Middle frontal gyrus (tissue), 1 donor: ENCODE results near the gene POTEI.
"Not testable (repeated sequence)": the region's sequence is repeated elsewhere in the genome, so short reads cannot be mapped to it uniquely, and the experiment has no call there.

Experiments used
- DNase-seq: peaks from one replicate; pipeline ENCODE4 v3.0.0-alpha.2; 2015; ENCODE audit warnings: low spot score; ENCODE audit errors: extremely low spot score

Gene POTEI

DNA sequence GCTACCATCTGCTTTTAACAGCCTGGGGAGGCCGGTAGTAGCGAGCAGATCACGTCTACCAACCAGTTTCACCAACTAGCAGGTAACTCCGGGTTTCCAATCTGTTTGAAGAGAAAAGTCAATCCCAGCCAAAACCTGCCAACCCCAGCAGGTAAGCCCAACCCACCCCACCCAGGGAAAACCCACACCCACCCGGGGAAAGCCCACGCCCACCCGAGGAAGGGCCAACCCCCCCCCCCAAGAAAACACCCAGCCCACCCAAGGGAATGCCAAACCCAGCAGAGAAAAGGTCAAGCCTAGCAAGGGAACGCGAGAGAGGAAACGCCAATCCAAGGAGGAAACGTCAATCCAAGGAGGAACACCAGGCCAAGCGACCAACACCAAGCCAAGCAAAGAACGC is at the start of gene POTEI:
Gene POTEI, minus strand, starts transcription at position 101 of the 400 bp plus-strand sequence. Its CDS starts 93 bp downstream, at position 8.
- DNase-seq = not testable (repeated sequence)

DNA sequence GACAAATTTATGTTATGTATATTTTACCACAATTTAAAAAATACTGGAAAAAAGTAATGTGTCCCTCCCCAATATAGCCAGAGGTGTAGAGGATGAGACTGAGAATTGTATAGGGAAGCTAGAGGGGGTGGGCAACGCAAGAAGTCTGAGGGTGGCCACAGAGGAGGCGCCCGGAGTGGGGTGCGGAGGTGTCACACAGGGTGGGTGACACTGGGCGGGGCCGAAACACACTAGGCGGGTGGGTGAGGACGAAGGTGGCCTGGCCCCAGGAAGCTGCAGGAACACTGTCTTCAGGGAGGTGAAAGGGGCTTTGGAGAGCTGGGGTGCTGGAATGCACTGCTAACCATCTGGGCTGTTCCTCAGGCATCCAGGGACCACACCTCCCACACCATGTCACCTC is 47.3 kb upstream of the POTEI start:
- not testable (repeated sequence) for DNase-seq

DNA sequence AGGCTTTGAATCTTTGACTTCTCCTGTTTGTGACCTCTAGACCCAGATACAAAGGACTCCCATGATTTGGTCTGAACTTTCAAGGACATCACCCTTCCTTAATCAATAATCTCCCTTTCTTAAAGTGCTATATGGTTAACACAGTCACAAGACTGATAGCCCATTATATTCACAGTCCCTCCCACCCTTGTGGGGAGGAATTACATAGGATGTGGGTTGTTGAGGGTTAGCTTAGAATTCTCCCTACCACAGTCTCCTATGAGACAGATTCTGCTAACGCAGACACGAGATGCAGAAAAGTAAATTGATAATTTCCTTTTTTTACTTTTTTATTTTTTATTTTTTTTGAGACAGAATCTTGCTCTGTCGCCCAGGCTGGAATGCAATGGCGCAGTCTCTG is 45.0 kb upstream of the POTEI start:
- DNase-seq = not testable (repeated sequence)

GRCh38 chr2:130549475-130549874 is 40.3 kb upstream of the POTEI start:
- DNase-seq = not testable (repeated sequence)

- DNase-seq = not testable (repeated sequence)
Observed at GRCh38 chr2:130548418-130548817, 39.3 kb upstream of the POTEI start.

- not testable (repeated sequence) for DNase-seq
Observed at GRCh38 chr2:130544978-130545377, 35.9 kb upstream of the POTEI start.

- DNase-seq = not testable (repeated sequence)
Observed at GRCh38 chr2:130543785-130544528, 34.8 kb upstream of the POTEI start.

DNA sequence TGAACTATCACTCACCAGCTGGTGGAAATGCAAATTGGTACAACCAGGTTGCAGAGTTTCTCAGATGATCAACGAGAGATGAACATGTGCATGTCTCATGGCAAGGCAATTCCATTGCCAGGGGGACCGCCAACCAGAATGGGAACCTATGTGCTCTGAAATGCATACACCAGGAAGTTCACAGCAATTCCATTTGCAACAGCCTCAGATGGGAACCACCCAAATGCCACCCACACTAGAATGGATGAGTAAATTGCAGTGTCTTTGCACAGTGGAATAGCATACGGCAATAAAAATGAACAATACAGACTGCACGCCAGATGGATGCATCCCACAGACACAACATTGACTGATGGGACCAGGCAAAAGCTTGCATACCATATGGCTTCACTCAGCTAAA is 33.7 kb upstream of the POTEI start:
- not testable (repeated sequence) for DNase-seq

- not testable (repeated sequence) for DNase-seq
Observed at GRCh38 chr2:130538271-130538670, 29.1 kb upstream of the POTEI start.

DNA sequence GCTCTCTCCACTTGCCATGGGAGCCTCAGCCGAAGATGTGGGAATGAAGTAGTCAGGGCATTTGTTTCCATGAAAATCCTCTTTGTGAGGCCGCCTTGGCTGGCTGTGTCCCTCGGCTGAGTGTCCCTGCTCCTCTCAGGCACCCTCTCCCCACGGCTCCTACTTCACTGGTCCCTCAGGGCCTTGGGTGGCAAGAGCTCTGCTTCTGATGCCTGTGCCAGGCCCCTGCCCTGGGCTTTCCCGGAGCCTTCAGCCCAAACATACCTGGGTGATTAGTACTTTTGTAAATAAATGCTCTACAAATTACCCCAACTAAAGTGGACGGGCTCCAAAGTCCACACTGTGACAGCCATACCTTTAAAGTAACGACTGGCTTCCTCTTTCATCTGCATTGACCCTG is 27.5 kb upstream of the POTEI start:
- DNase-seq = not testable (repeated sequence)

DNA sequence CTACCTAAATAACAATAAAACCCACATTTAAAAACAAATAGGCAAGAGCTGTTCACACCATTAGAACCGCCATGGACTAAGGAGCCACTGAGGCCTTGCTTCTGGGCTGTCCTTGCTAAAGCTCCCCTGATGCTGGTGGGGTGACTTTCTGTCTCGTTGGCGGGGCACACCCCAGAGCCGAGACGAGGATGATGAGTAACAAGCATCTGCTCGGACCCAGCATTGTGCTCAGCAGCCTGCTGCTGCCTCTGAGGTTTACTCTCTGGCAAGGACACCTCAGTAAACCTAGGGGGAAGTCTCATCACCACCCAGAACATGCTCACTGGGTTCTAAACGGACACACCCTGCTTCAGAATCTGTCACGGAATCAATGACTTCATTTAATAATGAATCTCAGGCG is 22.5 kb upstream of the POTEI start:
- not testable (repeated sequence) for DNase-seq

DNA sequence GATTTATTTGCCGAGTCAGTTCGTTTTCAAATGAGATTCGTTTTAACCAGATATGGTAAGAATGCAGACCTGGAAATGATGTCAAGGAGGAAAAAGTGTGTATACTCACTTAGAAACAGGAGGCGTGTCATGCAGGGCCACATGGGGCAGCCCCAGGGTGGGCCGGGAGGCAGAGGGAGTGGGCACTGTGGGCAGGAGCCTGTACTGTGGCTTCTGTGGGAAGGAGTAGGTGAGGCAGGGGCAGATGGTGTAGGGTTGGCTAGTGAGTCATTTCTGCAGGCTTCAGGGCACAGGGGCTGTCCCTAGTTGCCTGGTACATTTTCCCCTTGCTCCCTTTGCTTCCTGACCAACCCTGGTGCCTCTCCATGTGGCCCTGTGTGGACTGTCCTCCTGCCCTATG is 22.1 kb upstream of the POTEI start:
- DNase-seq = not testable (repeated sequence)

GRCh38 chr2:130530212-130530611 is 21.1 kb upstream of the POTEI start:
- DNase-seq = not testable (repeated sequence)

DNA sequence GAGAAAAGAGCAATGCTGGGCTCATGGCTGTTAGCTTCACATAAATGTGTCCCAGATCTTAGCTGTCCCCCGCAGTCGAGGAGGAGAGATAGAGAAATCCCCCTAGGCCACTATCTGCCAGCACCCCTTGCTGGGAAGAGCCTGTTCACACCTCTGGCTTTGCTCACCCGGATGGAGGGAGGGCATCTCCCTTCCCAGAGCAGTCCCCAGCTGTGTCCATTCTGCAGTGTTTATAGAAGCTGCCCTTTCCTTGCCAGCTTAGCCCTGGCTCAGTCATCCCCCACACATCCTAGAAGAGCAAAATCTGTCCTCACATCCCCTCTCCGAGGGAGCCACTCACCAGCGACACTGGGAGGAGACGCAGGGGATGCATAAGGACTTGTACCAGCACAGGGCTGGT is 20.4 kb upstream of the POTEI start:
- not testable (repeated sequence) for DNase-seq

DNA sequence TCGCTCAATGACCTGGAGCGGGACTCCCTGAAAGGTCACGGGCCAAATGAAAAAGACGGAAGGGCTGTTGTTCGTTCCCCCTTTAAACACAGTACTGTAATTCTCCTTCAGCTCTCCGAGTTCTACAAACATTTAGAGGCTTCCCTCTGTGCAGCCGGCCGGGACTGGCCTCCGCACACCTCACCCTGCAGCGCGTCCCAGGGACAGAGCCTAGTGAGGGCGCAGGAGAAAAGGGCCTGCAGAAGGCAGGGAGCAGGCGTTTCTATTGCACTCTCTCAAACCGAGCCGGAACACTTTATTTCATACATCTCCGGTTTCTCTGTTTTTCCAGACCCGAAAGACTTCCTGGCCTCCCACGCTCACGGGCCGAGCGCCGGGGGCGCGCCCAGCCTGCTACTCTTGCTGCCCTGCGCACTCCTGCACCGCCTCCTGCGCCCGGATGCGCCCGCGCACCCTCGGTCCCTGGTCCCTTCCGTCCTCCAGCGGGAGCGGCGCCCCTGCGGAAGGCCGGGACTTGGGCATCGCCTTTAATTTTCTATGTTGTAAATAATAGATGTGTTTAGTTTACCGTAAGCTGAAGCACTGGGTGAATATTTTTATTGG is 18.3 kb upstream of the POTEI start:
- DNase-seq = not testable (repeated sequence)

- DNase-seq = not testable (repeated sequence)
Observed at GRCh38 chr2:130522390-130522789, 13.3 kb upstream of the POTEI start.

GRCh38 chr2:130520992-130521391 is 11.9 kb upstream of the POTEI start, which contains the start of gene CFC1B:
Gene CFC1B (plus strand): TSS chr2:130521222. CDS start chr2:130521485, 263 bp downstream.
- DNase-seq = not testable (repeated sequence)

GRCh38 chr2:130518516-130519106 is 9.5 kb upstream of the POTEI start:
- not testable (repeated sequence) for DNase-seq

DNA sequence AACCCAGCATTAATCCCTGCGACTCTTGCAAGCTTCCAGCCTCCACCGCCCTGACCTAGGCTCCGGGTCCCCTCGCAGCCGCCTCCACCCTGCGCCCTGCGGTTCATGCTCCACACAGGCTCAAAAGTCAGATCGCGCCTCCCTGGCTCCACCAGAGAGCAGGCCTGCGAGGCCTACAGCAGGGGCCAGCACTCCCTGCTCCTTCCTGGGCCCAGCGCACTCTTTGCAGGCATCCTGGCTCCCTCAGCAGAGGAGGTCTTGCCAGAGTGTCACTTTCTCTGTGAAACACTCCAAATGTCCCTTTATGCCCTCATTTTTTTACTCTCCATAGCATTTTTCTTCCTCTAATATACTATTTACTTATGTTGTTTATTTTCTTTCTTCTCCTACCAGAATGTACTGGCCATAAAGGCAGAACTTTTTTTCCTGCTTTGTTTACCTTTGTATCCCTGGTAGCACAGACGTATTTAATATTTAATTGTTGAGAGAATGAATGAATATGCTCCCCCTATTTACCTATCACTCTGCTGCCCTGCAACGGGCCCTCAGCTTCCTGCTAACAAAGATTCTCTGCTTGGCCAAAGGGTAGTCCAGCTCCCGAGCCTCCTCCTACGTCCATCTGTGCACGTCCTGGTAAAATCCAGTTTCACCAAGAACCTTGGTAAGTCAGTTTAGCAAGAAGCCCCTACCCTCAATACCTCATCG is 2.8 kb upstream of the POTEI start:
- DNase-seq = not testable (repeated sequence)

DNA sequence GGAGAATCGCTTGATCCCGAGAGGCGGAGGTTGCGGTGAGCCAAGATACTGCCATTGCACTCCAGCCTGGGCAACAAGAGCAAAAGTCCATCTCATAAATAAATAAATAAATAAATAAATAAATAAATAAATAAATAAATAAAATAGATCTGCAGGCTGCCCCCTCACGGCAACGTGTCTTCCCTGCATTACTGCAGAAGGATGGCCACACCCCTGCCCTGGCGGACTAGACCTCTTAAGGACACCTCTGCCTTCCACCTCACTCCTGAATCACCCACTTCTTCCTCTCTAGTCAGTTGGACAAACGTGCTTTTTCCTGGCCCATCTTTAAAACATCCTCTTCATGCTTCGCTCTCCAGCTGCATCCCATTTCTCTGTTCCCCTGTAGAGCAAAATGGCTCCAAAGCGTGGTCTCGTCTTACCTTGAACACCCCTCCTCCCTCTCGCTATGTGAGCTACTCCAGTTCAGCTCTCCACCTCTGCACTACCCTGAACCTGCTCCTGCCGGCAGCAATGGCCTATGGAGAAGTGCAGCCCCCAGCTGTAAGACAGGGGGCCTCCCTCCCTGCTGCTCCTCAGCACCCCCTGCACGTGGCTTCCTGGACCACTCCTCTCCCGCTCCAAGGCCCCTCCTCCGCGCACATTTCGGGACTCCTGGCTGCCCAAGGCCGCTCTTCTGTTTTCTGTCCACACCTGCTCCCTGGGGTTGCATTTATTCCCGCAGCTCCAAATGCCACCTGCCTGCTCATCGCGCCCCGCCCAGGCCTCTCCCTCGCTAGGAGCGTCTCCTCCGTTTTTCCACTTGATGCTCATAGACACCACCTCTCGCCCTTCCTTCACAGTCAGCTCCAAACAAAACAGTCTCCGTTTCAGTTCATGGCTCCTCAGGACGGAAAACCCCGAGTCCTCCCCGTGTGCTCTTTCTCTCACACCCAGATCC is 1.9 kb upstream of the POTEI start:
- DNase-seq = not testable (repeated sequence)
